ENCODE results near the gene RSPH4A.

- TF ChIP-seq, protein P1, sequence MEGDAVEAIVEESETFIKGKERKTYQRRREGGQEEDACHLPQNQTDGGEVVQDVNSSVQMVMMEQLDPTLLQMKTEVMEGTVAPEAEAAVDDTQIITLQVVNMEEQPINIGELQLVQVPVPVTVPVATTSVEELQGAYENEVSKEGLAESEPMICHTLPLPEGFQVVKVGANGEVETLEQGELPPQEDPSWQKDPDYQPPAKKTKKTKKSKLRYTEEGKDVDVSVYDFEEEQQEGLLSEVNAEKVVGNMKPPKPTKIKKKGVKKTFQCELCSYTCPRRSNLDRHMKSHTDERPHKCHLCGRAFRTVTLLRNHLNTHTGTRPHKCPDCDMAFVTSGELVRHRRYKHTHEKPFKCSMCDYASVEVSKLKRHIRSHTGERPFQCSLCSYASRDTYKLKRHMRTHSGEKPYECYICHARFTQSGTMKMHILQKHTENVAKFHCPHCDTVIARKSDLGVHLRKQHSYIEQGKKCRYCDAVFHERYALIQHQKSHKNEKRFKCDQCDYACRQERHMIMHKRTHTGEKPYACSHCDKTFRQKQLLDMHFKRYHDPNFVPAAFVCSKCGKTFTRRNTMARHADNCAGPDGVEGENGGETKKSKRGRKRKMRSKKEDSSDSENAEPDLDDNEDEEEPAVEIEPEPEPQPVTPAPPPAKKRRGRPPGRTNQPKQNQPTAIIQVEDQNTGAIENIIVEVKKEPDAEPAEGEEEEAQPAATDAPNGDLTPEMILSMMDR (IDR thresholded peaks at IDR 0.05), result no peak
- TF ChIP-seq POLR2A (IDR thresholded peaks at IDR 0.05), result no peak
Measured at GRCh38 chr6:116672306-116672705, 56.0 kb downstream of the RSPH4A start.
